Parathyroid adenoma (tissue), 2 donors: ENCODE data around the gene SDK2.

ENCODE experiments used
- H2AFZ ChIP-seq: fragments of 300-600 bp; sonication (generic); one replicate; pipeline ENCODE4 v1.7.0; 2017; ENCODE audit warnings: antibody characterized with exemption, mild to moderate bottlenecking
- H3K27ac ChIP-seq: fragments of 300-600 bp; sonication (generic); one replicate; pipeline ENCODE4 v1.7.0; 2017
- H3K27me3 ChIP-seq: fragments of 300-600 bp; sonication (generic); one replicate; pipeline ENCODE4 v1.7.0; 2017; ENCODE audit warnings: low read length; ENCODE audit not compliant: control insufficient read depth, insufficient read depth
- H3K36me3 ChIP-seq: fragments of 300-600 bp; sonication (generic); one replicate; pipeline ENCODE4 v1.7.0; 2017; ENCODE audit warnings: low read length; ENCODE audit not compliant: control insufficient read depth, insufficient read depth
- H3K4me1 ChIP-seq: fragments of 300-600 bp; sonication (generic); one replicate; pipeline ENCODE4 v1.7.0; 2017; ENCODE audit warnings: control low read depth
- H3K4me2 ChIP-seq: fragments of 300-600 bp; sonication (generic); one replicate; pipeline ENCODE4 v1.7.0; 2017; ENCODE audit warnings: low read length
- H3K4me3 ChIP-seq: fragments of 300-600 bp; sonication (generic); one replicate; pipeline ENCODE4 v1.7.0; 2017; ENCODE audit warnings: low read depth, low read length
- H3K79me2 ChIP-seq: fragments of 300-600 bp; sonication (generic); one replicate; pipeline ENCODE4 v1.7.0; 2017; ENCODE audit warnings: control low read depth
- H3K9ac ChIP-seq: fragments of 300-600 bp; sonication (generic); one replicate; pipeline ENCODE4 v1.7.0; 2017; ENCODE audit warnings: mild to moderate bottlenecking
- H3K9me3 ChIP-seq: fragments of 300-600 bp; sonication (generic); one replicate; pipeline ENCODE4 v1.7.0; 2017; ENCODE audit warnings: low read length; ENCODE audit not compliant: control insufficient read depth
- TF ChIP-seq, protein P1 (sequence below): fragments of 300-600 bp; sonication (generic); IDR thresholded peaks from one replicate; pipeline ENCODE4 v1.7.0; 2017; ENCODE audit warnings: antibody characterized with exemption, mild to moderate bottlenecking
- donor health status: primary hyperparathyroidism.

The SDK2 gene

DNA sequence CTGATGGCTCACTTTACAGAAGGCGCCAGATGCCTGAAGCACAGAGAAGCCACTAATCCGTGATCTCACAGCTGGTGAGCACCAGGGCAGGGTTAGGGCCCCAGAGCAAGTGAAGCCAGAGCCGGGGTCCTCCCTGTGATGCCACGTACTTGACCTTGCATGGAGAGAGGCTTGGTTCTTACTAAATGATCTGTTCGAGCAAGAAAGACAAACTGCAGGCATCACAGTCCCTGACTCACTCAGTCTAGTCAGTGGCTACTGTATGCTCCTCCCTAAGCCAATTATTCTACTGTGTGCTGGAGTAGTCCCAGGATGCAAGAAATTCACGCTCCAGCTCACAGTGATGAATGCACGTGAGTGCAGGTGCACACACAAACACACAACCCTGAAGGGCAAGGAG is 55.4 kb downstream of the SDK2 start:
- no peak overlapping the region for H2AFZ ChIP-seq
- no peak overlapping the region for H3K4me2 ChIP-seq
- no peaks in the 10 kb centered on the region for H3K36me3 ChIP-seq
- H3K27me3 ChIP-seq, result no peaks in the 10 kb centered on the region
- H3K4me3 ChIP-seq, result no peak overlapping the region
- no peak overlapping the region for H3K27ac ChIP-seq
- TF ChIP-seq, protein P1, sequence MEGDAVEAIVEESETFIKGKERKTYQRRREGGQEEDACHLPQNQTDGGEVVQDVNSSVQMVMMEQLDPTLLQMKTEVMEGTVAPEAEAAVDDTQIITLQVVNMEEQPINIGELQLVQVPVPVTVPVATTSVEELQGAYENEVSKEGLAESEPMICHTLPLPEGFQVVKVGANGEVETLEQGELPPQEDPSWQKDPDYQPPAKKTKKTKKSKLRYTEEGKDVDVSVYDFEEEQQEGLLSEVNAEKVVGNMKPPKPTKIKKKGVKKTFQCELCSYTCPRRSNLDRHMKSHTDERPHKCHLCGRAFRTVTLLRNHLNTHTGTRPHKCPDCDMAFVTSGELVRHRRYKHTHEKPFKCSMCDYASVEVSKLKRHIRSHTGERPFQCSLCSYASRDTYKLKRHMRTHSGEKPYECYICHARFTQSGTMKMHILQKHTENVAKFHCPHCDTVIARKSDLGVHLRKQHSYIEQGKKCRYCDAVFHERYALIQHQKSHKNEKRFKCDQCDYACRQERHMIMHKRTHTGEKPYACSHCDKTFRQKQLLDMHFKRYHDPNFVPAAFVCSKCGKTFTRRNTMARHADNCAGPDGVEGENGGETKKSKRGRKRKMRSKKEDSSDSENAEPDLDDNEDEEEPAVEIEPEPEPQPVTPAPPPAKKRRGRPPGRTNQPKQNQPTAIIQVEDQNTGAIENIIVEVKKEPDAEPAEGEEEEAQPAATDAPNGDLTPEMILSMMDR, result no peak
- no peak overlapping the region for H3K9ac ChIP-seq
- no peaks in the 10 kb centered on the region for H3K4me1 ChIP-seq
- no peaks in the 10 kb centered on the region for H3K79me2 ChIP-seq
- H3K9me3 ChIP-seq, result no peaks in the 10 kb centered on the region

DNA sequence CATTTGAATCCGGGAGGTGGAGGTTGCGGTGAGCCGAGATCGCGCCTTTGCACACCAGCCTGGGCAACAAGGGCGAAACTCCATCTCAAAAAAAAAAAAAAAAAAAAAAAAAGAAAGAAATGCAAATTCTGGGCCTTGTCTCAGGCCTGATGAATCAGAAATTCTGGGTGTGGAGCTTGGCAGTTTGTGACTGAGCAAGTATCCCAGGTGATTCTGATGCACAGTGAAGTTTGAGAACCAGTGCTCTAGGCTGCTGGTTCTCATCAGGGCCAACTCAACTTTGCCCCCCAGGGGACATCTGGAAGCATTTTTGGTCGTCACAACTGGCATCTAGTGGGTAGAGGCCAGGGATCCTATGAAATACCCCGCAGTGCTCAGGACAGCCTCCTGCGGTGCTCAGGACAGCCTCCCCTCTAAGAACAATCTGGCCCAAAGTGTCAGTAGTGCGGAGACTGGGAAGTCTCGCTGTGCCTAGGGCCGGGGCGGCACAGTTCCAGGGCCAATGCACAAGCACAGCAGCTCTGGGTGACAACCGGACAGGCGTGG is 55.9 kb downstream of the SDK2 start:
- no peaks in the 10 kb centered on the region for H3K4me1 ChIP-seq
- H3K27me3 ChIP-seq, result no peaks in the 10 kb centered on the region
- TF ChIP-seq, protein P1, result no peak
- no peak overlapping the region for H3K4me2 ChIP-seq
- H3K27ac ChIP-seq, result no peak overlapping the region
- H3K36me3 ChIP-seq, result no peaks in the 10 kb centered on the region
- no peak overlapping the region for H3K9ac ChIP-seq
- H2AFZ ChIP-seq, result no peak overlapping the region
- H3K79me2 ChIP-seq, result no peaks in the 10 kb centered on the region
- no peaks in the 10 kb centered on the region for H3K9me3 ChIP-seq
- no peak overlapping the region for H3K4me3 ChIP-seq

DNA sequence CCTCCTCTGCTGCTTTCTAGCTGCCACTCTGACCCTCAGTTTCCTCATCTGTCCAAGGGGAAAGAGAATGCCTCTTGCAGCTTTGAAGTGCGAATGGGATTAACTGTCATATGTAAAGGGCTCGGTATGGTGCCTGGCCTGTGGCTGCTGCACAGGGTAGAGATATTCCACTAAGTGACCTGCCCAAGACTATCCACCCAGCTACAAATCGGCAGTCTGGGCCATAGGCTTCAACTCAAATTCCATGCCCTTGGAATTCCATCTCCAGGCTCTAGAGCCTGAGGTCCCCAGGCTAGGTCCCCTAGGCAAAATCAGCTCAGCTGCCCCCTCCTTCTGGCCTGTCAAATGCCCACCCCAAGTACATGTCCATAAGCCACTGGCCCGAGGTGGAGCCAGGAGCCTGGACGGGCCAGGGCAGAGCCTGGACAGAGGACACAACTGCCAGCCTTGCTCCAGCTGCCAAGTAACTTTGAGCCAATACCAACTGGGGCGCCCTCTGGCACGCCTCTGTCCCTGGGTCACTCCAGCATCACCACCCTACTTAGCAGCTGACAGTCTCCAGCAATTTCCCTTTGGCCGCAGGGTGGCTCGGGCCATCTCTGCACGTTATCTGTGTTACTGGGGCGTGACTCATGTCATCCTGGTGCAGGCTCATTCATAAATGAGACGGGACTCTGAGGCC is 57.2 kb downstream of the SDK2 start:
- H3K4me1 ChIP-seq, result no peaks in the 10 kb centered on the region
- H3K9ac ChIP-seq, result no peak overlapping the region
- no peak overlapping the region for H3K27ac ChIP-seq
- H3K9me3 ChIP-seq, result no peaks in the 10 kb centered on the region
- no peak overlapping the region for H2AFZ ChIP-seq
- no peak overlapping the region for H3K4me2 ChIP-seq
- no peaks in the 10 kb centered on the region for H3K27me3 ChIP-seq
- no peaks in the 10 kb centered on the region for H3K79me2 ChIP-seq
- H3K36me3 ChIP-seq, result no peaks in the 10 kb centered on the region
- TF ChIP-seq, protein P1, result no peak
- H3K4me3 ChIP-seq, result no peak overlapping the region

DNA sequence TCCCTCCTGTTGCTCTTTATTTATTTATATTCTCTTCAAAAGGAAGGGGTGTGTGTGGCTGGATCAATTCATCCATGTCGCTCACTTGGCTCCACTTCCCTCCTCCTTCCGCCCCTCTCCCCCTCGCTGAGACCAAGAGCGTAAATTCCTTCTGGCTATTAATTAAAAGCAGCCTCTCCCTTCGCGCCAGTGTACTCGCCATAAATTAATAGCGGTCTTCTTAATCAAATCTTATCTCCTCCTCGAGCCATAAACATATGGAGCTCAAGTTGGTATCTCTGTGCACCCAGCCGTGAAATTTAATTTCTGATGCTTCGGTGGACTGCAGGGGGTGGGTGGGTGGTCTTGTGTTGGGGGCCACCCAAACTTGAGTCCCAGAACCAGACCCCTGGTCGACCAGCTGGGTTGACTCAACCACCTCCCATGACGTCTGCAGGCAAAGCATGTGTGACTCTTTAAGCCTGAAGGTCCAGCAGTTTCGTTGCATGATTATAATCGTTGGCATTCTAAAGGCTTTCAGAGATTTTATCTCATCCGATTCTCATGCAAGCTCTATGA is 57.9 kb downstream of the SDK2 start:
- Histone ChIP-seq H2AFZ (no peak overlapping the region), H3K9ac (no peak overlapping the region), H3K4me2 (no peak overlapping the region), H3K4me3 (no peak overlapping the region), H3K4me1 (no peaks in the 10 kb centered on the region), H3K79me2 (no peaks in the 10 kb centered on the region), H3K27me3 (no peaks in the 10 kb centered on the region), H3K36me3 (no peaks in the 10 kb centered on the region), H3K9me3 (no peaks in the 10 kb centered on the region), H3K27ac (no peak overlapping the region)
- TF ChIP-seq, protein P1, result no peak

DNA sequence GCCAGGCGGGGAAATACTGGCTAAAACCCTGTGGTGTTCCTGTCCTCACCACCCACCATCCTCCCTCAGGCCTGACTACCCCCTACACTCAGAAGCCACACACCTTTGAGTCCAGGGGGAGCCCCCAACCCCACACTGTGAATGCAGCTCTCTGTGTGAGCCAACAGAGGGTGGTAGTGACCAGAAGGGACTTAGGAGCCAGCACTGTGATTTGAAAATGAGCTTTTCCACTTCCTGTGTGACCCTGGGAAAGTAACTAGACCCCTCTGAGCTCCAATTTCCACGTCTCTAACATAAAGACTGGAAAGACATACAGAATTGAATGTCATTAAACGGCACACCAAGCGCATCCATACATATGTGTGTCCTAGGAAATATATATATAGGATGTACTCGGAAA is 58.7 kb downstream of the SDK2 start:
- H3K27ac ChIP-seq, result no peak overlapping the region
- TF ChIP-seq, protein P1, result no peak

More for the DNA sequence above, 58.7 kb downstream of the SDK2 start:
- Histone ChIP-seq H3K27me3 (no peaks in the 10 kb centered on the region), H3K4me1 (no peaks in the 10 kb centered on the region), H3K36me3 (no peaks in the 10 kb centered on the region), H3K79me2 (no peaks in the 10 kb centered on the region), H3K4me3 (no peak overlapping the region), H3K4me2 (no peak overlapping the region), H2AFZ (no peak overlapping the region), H3K9me3 (no peaks in the 10 kb centered on the region), H3K9ac (no peak overlapping the region)
